ENCODE results near the gene OR6C74. TPM values are rescaled to one million over a fixed set of nuclear protein-coding genes. Genes with fewer than 3 reads are reported as not detected.
A peak's percentile ranks its signal among the peaks of the same experiment; 100 is the strongest.

OR6C74 gene
- total RNA-seq, result not detected
- polyA plus RNA-seq, result not detected

GRCh38 chr12:55244309-55244708 is at the start of gene OR6C74:
OR6C74 (plus strand) TSS chr12:55244609; CDS start chr12:55247288, 2,679 bp downstream.
- H3K4me3 ChIP-seq (ENCODE audit: low read depth, low read length), result no peak within 1 kb of the TSS
- no peaks in the 10 kb centered on the region for H3K36me3 Mint-ChIP-seq
- no peak within 1 kb of the TSS for H3K27ac ChIP-seq (ENCODE audit: insufficient read depth, low read length, poor library complexity, severe bottlenecking)
- no peaks in the 10 kb centered on the region for H3K36me3 ChIP-seq (ENCODE audit: control insufficient read depth, insufficient read depth, low read length)
- ATAC-seq (ENCODE audit: low read depth in 2 of 2) (no peak), DNase-seq (no peak)
- H3K27ac Mint-ChIP-seq, result no peak within 1 kb of the TSS
- H3K4me1 ChIP-seq (ENCODE audit: control insufficient read depth, insufficient read depth, low read length, poor library complexity, severe bottlenecking), result no peaks in the 10 kb centered on the region
- no peaks in the 10 kb centered on the region for H3K4me1 Mint-ChIP-seq
- peaks cover 9% of the 10 kb centered on the region for H3K27me3 Mint-ChIP-seq
- H3K9me3 ChIP-seq (ENCODE audit: control insufficient read depth in 2 of 2, low read length in 2 of 2), result no peaks in the 10 kb centered on the region
- peaks cover 2% of the 10 kb centered on the region for H3K27me3 ChIP-seq (ENCODE audit: control insufficient read depth, insufficient read depth, low read length)
- peaks cover 0 to 3% (median 0%) of the 10 kb centered on the region in 7 donors for H3K9me3 Mint-ChIP-seq
- H3K4me3 Mint-ChIP-seq, result no peak within 1 kb of the TSS

DNA sequence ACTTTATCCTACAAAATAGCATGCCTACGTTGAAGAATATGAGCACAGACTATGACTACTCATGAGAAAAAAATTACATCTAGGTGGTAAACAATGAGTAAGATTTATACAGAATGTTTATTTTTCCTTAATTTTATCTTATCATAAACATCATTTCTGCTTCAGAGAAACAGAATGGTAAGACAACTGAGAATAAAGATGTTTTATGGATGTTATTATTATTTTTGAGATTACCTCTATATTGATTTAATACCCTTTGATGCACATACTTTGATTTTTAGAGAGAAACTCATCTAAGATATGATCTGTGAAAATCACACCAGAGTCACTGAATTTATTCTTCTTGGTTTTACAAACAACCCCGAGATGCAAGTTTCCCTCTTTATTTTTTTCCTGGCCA is 23.7 kb upstream of the OR6C74 start, which contains the start of gene OR10A7:
TSS of gene OR10A7 (plus strand) at position 301 of the 400 bp plus-strand sequence. CDS start at position 301, 0 bp downstream.
- Mint-ChIP-seq H3K27me3 (peaks cover 6% of the 10 kb centered on the region), H3K4me3 (no peak within 1 kb of the TSS), H3K27ac (no peak within 1 kb of the TSS), H3K9me3 (peaks cover 0 to 2% (median 0%) of the 10 kb centered on the region in 7 donors), H3K4me1 (no peaks in the 10 kb centered on the region), H3K36me3 (no peaks in the 10 kb centered on the region)
- Histone ChIP-seq H3K36me3 (ENCODE audit: control insufficient read depth, insufficient read depth, low read length) (no peaks in the 10 kb centered on the region), H3K27ac (ENCODE audit: insufficient read depth, low read length, poor library complexity, severe bottlenecking) (no peak within 1 kb of the TSS), H3K4me1 (ENCODE audit: control insufficient read depth, insufficient read depth, low read length, poor library complexity, severe bottlenecking) (no peaks in the 10 kb centered on the region), H3K27me3 (ENCODE audit: control insufficient read depth, insufficient read depth, low read length) (peaks cover 5% of the 10 kb centered on the region), H3K4me3 (ENCODE audit: low read depth, low read length) (no peak within 1 kb of the TSS), H3K9me3 (ENCODE audit: control insufficient read depth in 2 of 2, low read length in 2 of 2) (no peaks in the 10 kb centered on the region)
- DNase-seq (no peak), ATAC-seq (ENCODE audit: low read depth in 2 of 2) (no peak)

GRCh38 chr12:55226523-55226922 is 17.9 kb upstream of the OR6C74 start:
- Mint-ChIP-seq H3K27ac (no peak overlapping the region), H3K36me3 (no peaks in the 10 kb centered on the region), H3K4me3 (no peak overlapping the region), H3K4me1 (no peaks in the 10 kb centered on the region), H3K9me3 (peaks cover 0 to 2% (median 0%) of the 10 kb centered on the region in 7 donors), H3K27me3 (peaks cover 26% of the 10 kb centered on the region)
- Histone ChIP-seq H3K27ac (ENCODE audit: insufficient read depth, low read length, poor library complexity, severe bottlenecking) (no peak overlapping the region), H3K27me3 (ENCODE audit: control insufficient read depth, insufficient read depth, low read length) (peaks cover 13% of the 10 kb centered on the region), H3K36me3 (ENCODE audit: control insufficient read depth, insufficient read depth, low read length) (no peaks in the 10 kb centered on the region), H3K9me3 (ENCODE audit: control insufficient read depth in 2 of 2, low read length in 2 of 2) (no peaks in the 10 kb centered on the region), H3K4me1 (ENCODE audit: control insufficient read depth, insufficient read depth, low read length, poor library complexity, severe bottlenecking) (no peaks in the 10 kb centered on the region), H3K4me3 (ENCODE audit: low read depth, low read length) (no peak overlapping the region)
- DNase-seq (peak in 1 of 3 donors; percentile 0), ATAC-seq (ENCODE audit: low read depth in 2 of 2) (no peak)

DNA sequence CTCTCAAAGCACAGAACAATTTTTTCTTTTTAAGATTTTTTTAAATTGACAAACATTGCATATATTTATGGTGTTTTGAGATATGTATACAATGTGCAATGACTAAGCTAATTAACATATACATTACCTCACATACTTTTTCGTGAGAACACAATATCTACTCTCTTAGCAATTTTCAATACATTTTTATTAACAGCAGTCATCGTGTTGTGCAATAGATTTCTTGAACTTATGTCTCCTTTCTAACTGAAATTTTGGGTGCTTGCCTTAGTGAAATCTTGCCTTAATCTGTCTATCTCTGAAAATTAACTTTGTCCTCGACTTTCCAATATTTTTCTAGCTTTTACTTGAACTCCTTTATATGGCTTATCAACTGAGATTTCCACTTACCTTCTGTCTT is 16.8 kb upstream of the OR6C74 start:
- Mint-ChIP-seq H3K36me3 (no peaks in the 10 kb centered on the region), H3K27me3 (peaks cover 32% of the 10 kb centered on the region), H3K27ac (no peak overlapping the region), H3K4me3 (no peak overlapping the region), H3K9me3 (peaks cover 0 to 2% (median 0%) of the 10 kb centered on the region in 7 donors), H3K4me1 (no peaks in the 10 kb centered on the region)
- Histone ChIP-seq H3K4me3 (ENCODE audit: low read depth, low read length) (no peak overlapping the region), H3K27me3 (ENCODE audit: control insufficient read depth, insufficient read depth, low read length) (peaks cover 16% of the 10 kb centered on the region), H3K4me1 (ENCODE audit: control insufficient read depth, insufficient read depth, low read length, poor library complexity, severe bottlenecking) (no peaks in the 10 kb centered on the region), H3K27ac (ENCODE audit: insufficient read depth, low read length, poor library complexity, severe bottlenecking) (no peak overlapping the region), H3K9me3 (ENCODE audit: control insufficient read depth in 2 of 2, low read length in 2 of 2) (no peaks in the 10 kb centered on the region), H3K36me3 (ENCODE audit: control insufficient read depth, insufficient read depth, low read length) (no peaks in the 10 kb centered on the region)
- ATAC-seq (ENCODE audit: low read depth in 2 of 2) (no peak), DNase-seq (no peak)

DNA sequence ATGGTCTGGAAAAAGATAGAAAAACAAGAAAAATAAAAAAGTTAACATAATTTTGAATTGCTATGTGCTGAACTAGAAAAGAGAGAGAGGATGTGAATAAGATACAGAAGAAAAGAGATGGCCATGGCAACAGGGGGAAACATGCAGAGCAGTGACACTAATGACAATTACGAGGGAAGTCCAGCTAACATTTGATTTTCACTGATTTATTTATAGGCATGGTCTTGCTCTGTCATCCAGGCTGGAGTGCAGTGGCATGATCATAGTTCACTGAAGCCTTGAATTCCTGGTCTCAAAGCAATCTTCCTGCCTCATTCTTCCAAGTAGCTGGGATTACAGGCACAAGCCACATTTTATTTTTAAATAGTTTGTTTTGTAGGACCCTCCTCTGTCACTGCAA is 1.8 kb downstream of the OR6C74 start:
- H3K4me3 Mint-ChIP-seq, result no peak overlapping the region
- no peak overlapping the region for H3K27ac ChIP-seq (ENCODE audit: insufficient read depth, low read length, poor library complexity, severe bottlenecking)
- DNase-seq (no peak), ATAC-seq (ENCODE audit: low read depth in 2 of 2) (no peak)
- H3K9me3 Mint-ChIP-seq, result no peaks in the 10 kb centered on the region
- no peak overlapping the region for H3K4me3 ChIP-seq (ENCODE audit: low read depth, low read length)
- no peaks in the 10 kb centered on the region for H3K36me3 ChIP-seq (ENCODE audit: control insufficient read depth, insufficient read depth, low read length)
- H3K4me1 Mint-ChIP-seq, result no peaks in the 10 kb centered on the region
- no peak overlapping the region for H3K27ac Mint-ChIP-seq
- H3K27me3 Mint-ChIP-seq, result peaks cover 12% of the 10 kb centered on the region
- H3K4me1 ChIP-seq (ENCODE audit: control insufficient read depth, insufficient read depth, low read length, poor library complexity, severe bottlenecking), result no peaks in the 10 kb centered on the region
- H3K9me3 ChIP-seq (ENCODE audit: control insufficient read depth in 2 of 2, low read length in 2 of 2), result no peaks in the 10 kb centered on the region
- peaks cover 5% of the 10 kb centered on the region for H3K27me3 ChIP-seq (ENCODE audit: control insufficient read depth, insufficient read depth, low read length)
- no peaks in the 10 kb centered on the region for H3K36me3 Mint-ChIP-seq

GRCh38 chr12:55250944-55251343 is 6.5 kb downstream of the OR6C74 start:
- Histone ChIP-seq H3K4me3 (ENCODE audit: low read depth, low read length) (no peak overlapping the region), H3K9me3 (ENCODE audit: control insufficient read depth in 2 of 2, low read length in 2 of 2) (no peaks in the 10 kb centered on the region), H3K27ac (ENCODE audit: insufficient read depth, low read length, poor library complexity, severe bottlenecking) (no peak overlapping the region), H3K27me3 (ENCODE audit: control insufficient read depth, insufficient read depth, low read length) (peaks cover 6% of the 10 kb centered on the region), H3K4me1 (ENCODE audit: control insufficient read depth, insufficient read depth, low read length, poor library complexity, severe bottlenecking) (no peaks in the 10 kb centered on the region), H3K36me3 (ENCODE audit: control insufficient read depth, insufficient read depth, low read length) (no peaks in the 10 kb centered on the region)
- Mint-ChIP-seq H3K27ac (no peak overlapping the region), H3K27me3 (peaks cover 11% of the 10 kb centered on the region), H3K4me3 (no peak overlapping the region), H3K36me3 (no peaks in the 10 kb centered on the region), H3K9me3 (no peaks in the 10 kb centered on the region), H3K4me1 (no peaks in the 10 kb centered on the region)
- ATAC-seq (ENCODE audit: low read depth in 2 of 2), result no peak
- DNase-seq, result no peak

DNA sequence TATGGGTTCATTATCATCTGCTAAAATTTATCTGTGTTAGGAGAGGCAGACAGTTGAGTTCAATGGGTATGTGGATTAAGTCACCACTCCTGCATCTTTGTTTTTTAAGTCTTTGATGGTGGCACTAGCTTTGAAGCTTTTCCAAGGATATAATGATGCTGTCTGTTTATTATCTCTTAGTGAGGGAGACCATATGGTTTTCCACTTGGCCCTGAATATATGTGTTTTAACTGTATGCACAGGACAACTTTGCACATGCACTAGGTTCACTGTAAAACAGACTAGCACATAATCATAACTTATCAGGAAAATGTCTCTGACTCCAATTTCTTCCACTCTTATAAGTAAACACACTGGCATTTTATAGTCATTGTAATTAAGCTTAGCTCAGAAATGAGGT is 8.9 kb downstream of the OR6C74 start:
- H3K27ac Mint-ChIP-seq, result no peak overlapping the region
- H3K36me3 Mint-ChIP-seq, result no peaks in the 10 kb centered on the region
- H3K27me3 ChIP-seq (ENCODE audit: control insufficient read depth, insufficient read depth, low read length), result peaks cover 4% of the 10 kb centered on the region
- H3K36me3 ChIP-seq (ENCODE audit: control insufficient read depth, insufficient read depth, low read length), result no peaks in the 10 kb centered on the region
- no peak for DNase-seq
- H3K9me3 Mint-ChIP-seq, result no peaks in the 10 kb centered on the region
- no peak overlapping the region for H3K4me3 ChIP-seq (ENCODE audit: low read depth, low read length)
- no peak overlapping the region for H3K27ac ChIP-seq (ENCODE audit: insufficient read depth, low read length, poor library complexity, severe bottlenecking)
- H3K9me3 ChIP-seq (ENCODE audit: control insufficient read depth in 2 of 2, low read length in 2 of 2), result no peaks in the 10 kb centered on the region
- no peaks in the 10 kb centered on the region for H3K4me1 Mint-ChIP-seq
- no peaks in the 10 kb centered on the region for H3K4me1 ChIP-seq (ENCODE audit: control insufficient read depth, insufficient read depth, low read length, poor library complexity, severe bottlenecking)
- H3K27me3 Mint-ChIP-seq, result peaks cover 11% of the 10 kb centered on the region
- no peak for ATAC-seq (ENCODE audit: low read depth in 2 of 2)
- H3K4me3 Mint-ChIP-seq, result no peak overlapping the region

GRCh38 chr12:55256831-55257230 is 12.4 kb downstream of the OR6C74 start:
- Mint-ChIP-seq H3K4me3 (no peak overlapping the region), H3K36me3 (no peaks in the 10 kb centered on the region), H3K27me3 (no peaks in the 10 kb centered on the region), H3K4me1 (no peaks in the 10 kb centered on the region), H3K27ac (no peak overlapping the region), H3K9me3 (peaks cover 0 to 2% (median 0%) of the 10 kb centered on the region in 7 donors)
- no peak for DNase-seq
- H3K27me3 ChIP-seq (ENCODE audit: control insufficient read depth, insufficient read depth, low read length), result no peaks in the 10 kb centered on the region
- H3K27ac ChIP-seq (ENCODE audit: insufficient read depth, low read length, poor library complexity, severe bottlenecking), result no peak overlapping the region
- H3K4me1 ChIP-seq (ENCODE audit: control insufficient read depth, insufficient read depth, low read length, poor library complexity, severe bottlenecking), result no peaks in the 10 kb centered on the region
- no peak for ATAC-seq (ENCODE audit: low read depth in 2 of 2)
- H3K4me3 ChIP-seq (ENCODE audit: low read depth, low read length), result no peak overlapping the region
- no peaks in the 10 kb centered on the region for H3K36me3 ChIP-seq (ENCODE audit: control insufficient read depth, insufficient read depth, low read length)
- H3K9me3 ChIP-seq (ENCODE audit: control insufficient read depth in 2 of 2, low read length in 2 of 2), result no peaks in the 10 kb centered on the region
